ENCODE measurements around the gene TANC1. TPM values are rescaled to one million over a fixed set of nuclear protein-coding genes. Genes with fewer than 3 reads are reported as not detected.
A peak's percentile ranks its signal among the peaks of the same experiment; 100 is the strongest.

The TANC1 gene
- total RNA-seq, 1 experiment from 2014 or later = 16.6 TPM

DNA sequence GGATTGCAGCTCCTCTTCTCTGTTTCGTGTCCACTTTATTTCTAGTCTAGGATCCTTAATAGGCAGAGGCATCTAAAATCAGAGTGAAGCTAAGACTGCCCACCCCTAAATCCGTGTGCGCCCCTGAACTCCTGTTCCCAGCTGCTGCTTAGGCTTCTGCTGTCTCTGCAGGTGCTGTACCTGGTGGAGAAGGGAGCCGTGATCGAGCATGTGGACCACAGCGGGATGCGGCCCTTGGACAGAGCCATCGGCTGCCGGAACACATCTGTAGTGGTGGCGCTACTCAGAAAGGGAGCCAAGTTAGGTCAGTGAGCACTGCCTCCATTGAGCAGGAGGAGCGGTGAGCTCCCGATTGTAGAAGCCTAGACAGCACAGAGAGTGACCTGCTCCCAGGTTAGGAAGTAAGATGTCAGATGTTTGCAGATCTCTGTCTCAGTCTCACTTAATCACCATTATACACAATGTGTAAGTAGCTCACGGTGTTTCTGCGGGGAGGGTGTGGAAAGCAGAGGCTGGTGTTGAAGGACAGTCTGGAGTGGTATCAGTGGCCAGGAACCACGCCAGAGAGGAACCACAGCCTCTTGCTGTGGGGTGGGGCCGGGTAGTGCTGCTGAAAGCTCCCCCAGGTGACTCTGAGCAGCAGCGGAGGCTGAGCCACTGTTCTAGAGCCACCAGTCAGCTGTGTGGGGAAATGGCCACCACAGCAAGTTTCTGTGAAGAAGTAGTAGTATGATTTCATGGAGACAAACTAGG lies 255.8 kb downstream of the TANC1 start:
- DNase-seq (ENCODE audit: low spot score) = no peak

DNA sequence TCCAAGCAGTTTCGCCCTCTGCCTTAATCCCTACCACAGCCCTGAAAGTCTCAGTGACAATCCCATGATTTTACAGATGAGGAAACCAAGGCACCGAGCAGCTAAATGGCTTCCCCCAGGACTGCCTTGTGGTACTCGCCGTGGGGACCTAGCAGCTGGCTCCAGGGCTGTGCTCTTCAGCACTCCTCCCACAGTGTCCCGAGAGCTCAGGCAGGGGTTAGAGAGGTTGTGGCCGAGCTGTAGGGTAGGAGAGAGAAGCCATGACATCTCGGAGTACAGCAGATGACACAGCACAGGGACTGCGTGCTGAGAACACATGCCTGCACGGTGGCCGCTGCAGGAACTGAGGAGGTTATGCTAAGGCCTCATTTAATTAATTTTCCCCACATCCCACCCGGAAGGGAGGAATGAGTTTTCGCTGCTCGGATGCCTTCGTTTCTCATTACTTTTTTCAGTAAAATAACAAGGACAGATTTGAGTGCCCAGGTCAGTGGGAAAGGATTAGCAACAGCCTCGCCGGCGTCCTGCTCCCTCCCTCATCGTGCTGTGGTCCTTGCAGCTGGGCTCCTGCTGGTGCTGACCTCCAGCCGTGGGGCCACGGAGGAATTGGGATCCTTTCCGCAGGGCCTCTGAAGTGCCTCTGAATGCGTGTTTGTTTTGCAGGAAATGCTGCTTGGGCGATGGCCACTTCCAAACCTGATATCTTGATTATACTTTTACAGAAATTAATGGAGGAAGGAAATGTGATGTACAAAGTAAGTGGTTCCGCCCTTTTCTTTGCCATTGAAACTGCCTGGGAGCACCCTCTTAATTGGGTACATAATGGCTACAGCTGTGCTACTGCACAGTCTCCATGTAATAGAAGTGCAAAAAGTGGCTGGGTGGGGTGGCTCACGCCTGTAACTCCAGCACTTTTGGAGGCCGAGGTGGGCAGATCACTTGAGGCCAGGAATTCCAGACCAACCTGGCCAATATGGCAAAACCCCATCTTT lies 256.9 kb downstream of the TANC1 start:
- DNase-seq (ENCODE audit: low spot score) = no peak

DNA sequence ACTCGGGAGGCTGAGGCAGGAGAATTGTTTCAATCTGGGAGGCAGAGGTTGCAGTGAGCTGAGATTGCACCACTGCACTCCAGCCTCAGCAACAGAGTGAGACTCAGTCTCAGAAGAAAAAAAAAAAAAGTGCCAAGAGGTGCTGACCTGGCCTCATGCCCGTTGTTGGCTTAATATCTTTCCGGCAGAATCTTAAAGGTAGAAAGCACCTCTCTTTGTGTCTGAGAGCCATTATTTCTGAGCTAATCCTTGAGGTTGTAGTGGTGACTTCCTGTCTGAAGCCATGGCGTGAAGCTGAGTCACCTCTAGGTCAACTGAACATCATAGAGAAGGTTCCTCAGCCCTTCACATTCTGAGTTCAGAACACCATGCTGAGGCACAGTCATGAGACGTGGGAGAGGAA lies 257.6 kb downstream of the TANC1 start:
- peak; percentile 52 for DNase-seq (ENCODE audit: low spot score)

DNA sequence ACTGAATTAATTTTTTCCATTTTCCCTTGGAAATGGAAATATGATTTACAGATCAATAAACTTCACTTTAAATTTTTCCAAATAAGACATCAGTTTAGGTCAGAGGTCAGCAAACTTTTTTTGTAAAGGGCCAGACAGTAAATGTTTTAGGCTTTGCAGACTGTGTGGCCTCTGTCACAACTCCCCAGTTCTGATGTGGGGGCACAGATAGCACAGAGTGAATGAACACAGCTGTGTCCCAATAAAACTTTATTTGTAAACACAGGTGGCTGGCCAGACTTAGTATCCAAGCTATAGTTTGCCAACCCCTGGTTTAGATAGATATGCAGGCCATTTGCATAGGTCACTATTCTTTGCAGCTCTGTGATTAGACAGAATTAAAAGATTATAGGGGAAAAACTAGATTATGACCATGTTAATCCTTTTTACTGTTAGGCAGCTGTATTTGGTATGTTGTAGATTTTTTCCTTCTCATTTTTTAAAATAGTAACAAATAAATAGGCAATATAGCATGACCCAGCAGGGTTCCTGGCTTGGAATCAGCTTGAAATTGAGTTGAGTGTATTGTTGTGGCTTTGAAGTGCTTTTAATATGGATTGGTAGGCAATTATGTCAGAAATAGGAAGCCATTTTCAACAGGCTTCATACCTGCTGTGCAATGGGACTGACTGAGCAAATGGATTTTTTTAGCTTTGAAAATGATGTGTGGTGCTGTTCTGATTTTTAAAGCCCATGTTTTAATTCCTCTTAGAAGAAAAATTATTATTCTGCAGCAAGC lies 258.4 kb downstream of the TANC1 start:
- DNase-seq (ENCODE audit: low spot score) = no peak

DNA sequence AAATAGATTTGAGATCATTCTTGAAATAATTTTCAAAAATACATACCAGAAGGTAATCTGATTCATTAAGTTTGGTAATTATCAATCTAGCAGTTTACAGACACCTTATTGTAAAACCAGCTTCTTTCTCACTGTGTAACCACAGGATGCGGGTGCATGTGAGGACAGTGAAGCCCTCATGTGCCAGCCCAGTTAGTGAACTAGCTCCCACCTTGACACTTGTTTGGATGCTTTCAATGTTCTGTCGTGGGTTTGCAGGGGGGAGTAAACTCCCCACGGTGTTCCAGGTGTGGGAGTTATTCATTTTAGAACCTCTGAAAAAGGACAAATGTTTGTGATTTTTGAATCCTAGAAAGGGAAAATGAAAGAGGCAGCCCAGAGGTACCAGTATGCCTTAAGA lies 259.0 kb downstream of the TANC1 start:
- DNase-seq (ENCODE audit: low spot score) = no peak

DNA sequence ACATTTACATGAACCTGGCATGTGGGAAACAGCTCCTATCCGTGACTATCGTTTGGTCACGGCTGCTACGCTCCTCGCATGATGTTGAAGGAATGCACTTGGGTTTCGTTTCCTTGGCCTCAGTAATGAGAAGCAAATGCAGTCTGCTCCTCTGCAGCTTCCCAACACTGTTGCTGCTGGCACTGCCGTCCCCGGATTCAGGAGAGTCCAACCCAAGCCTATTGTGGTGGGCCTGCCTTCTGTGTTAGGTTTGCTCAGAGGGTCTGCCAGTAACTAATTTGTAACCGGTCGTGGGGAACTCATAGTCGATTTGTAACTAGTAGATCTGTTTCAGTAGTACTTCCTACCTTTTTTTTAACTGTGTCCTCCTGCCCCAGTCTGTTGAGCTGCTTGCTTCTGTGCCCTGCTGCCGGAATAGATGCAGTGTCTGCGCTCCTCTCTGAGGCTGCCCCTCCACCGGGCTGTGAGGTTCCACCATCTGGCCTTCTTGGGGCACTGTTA lies 259.7 kb downstream of the TANC1 start:
- DNase-seq (ENCODE audit: low spot score) = no peak

DNA sequence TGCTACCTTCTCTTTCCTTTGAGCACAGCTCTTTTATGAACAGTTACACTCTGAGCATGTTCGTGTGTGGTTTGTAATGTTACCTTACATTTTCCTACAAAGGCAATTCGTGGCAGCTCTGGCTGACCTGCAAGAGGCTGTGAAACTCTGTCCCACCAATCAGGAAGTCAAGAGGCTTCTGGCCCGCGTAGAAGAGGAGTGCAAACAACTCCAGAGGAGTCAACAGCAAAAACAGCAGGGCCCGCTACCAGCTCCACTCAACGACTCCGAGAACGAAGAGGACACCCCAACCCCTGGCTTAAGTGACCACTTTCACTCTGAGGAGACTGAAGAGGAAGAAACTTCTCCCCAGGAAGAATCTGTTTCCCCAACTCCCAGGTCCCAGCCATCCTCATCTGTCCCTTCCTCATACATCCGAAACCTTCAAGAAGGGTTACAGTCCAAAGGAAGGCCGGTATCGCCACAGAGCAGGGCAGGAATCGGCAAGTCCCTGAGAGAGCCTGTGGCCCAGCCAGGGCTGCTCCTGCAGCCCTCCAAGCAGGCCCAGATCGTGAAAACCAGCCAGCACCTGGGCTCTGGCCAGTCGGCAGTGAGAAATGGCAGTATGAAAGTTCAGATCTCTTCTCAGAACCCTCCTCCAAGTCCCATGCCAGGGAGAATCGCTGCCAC lies 261.2 kb downstream of the TANC1 start:
- DNase-seq (ENCODE audit: low spot score) = no peak

DNA sequence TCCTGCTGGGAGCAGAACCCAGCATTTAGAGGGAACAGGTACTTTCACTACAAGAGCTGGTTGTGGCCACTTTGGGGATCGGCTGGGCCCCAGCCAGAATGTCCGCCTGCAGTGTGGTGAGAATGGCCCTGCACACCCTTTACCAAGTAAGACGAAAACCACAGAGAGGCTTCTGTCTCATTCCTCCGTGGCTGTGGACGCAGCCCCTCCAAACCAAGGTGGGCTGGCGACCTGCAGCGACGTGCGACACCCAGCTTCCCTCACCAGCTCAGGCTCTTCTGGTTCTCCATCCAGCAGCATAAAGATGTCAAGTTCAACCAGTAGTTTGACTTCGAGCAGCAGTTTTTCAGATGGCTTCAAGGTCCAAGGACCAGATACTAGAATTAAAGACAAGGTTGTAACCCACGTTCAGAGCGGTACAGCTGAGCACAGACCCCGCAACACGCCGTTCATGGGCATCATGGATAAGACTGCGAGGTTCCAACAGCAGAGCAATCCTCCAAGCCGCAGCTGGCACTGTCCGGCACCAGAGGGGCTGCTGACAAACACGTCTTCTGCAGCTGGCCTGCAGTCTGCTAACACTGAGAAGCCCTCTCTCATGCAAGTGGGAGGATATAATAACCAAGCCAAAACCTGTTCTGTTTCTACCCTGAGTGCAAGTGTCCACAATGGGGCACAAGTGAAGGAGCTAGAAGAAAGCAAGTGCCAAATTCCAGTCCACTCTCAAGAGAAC lies 261.9 kb downstream of the TANC1 start:
- no peak for DNase-seq (ENCODE audit: low spot score)

DNA sequence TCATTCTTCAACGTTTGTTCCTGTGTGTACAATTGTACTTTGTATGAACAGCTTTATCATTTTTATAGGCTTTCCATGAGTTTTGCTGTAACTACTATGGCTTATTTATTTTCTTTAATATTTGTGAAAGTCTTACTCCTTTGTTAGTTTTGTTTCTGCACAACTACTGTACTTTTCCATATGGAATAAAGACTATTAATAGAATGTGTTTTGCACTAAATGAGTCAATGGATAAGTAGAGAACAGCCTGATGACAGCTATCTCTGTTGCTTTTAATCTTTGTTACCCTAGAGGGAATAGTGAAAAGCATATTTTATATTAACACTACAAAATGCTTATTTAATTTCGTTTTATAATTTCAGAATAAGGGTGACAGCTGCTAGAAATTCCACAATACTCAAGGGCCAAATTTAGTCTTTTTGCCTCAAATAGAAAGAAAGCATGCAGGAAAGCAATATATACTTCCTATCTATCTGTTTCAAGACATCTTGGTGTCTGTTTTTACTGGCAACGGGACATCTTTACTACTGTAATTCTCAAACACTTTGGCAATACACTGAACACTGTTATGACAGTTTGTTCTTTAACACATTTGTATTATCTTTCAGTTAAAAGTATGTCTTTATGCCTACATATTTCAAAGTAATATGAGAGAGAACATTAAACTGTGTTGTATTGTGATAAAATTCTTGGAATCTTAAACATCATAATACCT lies 264.2 kb downstream of the TANC1 start:
- no peak for DNase-seq (ENCODE audit: low spot score)

DNA sequence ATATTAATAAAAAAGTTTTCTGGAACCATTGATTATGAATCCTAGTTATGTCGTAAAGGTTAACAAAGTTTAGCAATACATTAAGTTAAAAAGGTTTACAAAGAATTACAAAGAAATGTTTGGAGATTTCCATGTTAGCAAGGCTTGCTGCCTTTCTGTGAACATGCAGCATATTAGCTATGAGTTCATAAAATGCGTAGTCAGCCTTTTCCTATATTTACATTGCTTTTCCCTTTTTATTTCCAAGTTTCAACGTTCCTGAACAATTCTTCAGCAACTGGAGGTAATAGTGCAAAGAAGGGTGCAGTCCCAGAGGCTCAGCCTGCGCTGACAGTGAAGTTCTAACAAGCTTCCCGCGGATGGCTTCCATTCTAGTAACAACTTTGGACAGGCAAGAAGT lies 266.4 kb downstream of the TANC1 start:
- no peak for DNase-seq (ENCODE audit: low spot score)

DNA sequence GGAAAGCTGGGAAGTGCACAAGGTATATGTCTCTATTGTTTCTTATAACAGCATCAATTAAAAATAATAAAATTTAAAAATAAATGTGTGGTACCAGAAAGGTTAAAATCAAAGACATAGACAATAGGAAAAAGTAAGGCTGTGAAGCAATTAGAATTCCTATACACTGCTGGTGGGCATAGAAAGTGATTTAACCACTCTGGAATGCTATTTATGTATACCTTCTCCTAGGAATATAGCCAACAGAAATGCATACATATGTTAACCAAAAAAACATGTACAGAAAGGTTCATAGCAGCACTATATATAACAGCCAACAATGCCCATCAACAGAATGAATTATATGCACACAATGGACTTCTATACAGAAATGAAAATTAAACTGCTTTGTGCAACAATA lies 275.1 kb downstream of the TANC1 start:
- DNase-seq (ENCODE audit: low spot score) = no peak

DNA sequence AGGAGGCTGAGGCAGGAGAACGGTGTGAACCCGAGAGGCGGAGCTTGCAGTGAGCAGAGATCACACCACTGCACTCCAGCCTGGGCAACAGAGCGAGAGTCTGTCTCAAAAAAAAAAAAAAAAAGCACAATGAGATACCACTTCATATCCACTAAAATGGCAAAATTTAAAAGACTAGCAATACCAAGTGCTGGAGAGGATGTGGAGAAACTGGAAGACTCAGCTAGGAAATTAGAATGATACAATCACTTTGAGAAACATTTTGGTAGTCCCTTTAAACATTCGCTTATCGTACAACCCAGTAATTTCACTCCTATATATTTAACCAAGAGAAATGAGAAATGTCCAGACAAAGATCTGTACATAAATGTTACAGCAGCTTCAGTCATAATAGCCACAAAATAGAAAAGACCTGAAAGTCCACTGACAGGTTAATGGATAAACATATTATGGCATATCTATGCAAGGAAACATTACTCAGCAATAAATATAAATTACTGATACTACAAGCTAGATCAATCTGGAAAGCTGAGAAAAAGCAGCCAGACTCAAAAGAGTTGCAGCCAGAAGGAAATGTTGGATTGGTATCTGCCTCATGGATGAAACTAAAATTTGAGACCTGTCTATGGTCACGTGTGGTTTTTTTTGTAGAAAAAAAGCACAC lies 278.0 kb downstream of the TANC1 start:
- DNase-seq (ENCODE audit: low spot score) = no peak

DNA sequence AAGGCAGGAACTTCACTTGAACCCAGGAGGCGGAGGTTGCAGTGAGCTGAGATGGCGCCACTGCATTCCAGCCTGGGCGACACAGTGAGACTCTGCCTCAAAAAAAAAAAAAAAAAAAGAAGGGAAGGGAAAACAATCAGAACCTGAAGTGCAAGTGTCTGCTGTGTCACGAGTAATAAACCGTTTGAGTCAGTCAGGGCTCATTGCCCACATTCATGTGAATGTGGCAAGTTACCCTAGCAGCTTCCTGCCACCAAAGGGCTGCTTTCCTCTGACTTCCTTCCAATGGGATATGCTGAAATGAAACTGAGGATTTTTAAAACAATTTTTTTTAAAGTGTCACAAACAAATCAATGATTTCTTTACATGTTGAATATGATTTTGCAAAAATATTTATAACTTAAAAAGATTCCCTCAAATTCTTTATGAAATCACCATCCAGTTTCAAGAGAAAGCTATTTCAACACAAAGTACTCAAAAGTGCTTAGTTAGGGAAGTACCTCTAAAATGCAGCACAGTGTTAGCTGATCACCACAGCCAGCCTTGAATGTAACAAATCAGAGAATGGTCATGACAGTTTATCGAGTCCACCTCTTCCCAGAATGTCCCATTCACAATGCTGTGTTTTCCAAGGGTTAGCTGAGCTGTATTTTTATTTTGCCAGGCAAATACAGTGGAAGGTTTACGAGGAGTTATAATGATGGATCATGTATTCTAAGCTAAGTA lies 281.7 kb downstream of the TANC1 start:
- peak; percentile 93 for DNase-seq (ENCODE audit: low spot score)

DNA sequence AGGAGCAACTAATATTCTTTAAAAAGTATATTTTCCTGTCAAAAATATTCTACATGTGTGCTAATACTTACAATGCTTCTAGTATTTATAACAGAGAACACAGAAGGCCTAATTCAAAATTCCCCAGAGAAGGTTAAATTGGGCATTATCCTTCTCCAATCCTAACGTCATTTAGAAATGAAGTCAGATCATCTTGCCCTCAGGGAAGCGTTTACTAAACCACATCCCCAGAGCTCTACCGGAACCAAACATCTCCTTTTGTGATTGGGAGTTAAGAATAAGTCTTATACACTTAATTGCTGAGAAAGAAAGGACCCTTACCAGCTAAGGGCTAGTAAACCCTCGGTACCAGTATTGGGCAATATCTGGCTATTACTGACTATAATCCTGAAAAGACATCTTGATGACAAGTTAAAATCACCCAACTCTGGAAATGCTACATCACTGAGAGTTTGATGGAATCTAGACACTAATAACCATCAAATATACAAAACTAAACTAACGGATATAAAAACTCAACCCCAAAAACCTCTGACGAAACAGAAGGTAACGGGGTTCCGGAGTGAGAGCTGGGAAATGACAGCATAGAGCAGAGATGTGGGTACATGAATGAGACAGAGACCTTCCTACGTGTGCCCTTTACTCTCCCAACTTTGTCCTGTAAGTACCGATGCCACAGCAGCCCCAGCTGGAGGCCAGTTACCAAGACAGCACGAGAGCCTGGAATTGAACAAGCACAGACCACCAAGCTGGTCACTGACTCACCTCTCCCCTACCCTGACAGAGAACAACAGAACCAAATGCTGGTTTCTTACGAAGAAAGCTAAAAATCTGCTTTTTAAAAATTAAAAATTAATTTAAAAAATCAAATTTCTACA lies 283.1 kb downstream of the TANC1 start:
- DNase-seq (ENCODE audit: low spot score) = no peak

DNA sequence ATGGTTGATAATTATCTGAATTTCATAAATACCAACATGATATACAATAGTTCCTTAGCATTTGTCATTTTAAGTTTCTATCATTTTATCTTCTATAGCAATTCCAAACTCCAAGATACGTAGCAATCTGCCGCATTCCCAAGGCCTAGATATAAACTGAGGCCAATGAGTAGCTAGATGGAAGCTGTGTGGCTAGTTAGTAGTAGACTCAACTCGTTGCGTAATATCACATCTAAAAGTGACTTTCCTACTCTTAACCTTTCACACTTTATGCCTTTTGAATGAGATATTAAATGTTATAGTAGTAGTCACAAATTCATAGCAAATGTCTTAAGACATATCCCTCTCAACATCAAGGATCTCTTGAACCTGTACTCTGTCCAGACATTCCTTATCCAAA lies 284.5 kb downstream of the TANC1 start:
- DNase-seq (ENCODE audit: low spot score) = no peak

DNA sequence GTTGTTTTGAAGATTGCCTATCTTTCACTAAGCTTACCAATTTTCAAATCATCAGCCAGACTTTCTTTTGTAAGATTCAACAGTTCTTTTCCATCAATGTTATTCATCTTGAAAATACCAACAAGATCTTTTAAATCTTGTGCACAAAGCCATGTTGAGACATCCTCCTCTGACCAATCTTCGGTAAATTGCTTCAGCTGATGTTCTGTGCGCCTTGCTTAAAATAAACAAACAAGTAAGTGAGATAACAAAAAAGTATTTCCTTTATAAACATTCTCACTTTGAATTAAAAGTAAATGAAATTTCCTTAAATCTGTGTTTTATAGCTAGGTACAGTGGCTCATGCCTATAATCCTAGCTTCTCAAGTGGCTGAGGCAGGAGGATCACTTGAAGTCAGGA lies 287.7 kb downstream of the TANC1 start:
- DNase-seq (ENCODE audit: low spot score) = peak; percentile 20

DNA sequence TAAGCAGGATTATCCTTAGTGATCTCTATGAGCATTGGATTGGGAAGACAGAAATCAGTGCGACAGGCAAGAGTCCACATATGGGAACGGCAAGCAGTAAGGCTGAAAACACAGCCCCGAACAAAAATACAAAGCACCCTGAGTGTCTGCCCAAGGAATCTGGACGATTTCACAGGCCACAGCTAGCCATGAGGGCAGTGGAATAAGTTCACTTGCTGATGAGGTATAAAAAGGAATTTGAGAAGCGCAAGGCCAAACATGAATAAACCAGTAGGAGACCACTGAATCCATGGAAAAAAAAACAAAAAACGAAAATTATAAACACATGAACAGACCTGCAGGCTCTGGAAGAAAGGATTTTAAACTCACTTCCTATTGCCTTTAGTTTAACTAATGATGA lies 293.8 kb downstream of the TANC1 start:
- DNase-seq (ENCODE audit: low spot score) = no peak

DNA sequence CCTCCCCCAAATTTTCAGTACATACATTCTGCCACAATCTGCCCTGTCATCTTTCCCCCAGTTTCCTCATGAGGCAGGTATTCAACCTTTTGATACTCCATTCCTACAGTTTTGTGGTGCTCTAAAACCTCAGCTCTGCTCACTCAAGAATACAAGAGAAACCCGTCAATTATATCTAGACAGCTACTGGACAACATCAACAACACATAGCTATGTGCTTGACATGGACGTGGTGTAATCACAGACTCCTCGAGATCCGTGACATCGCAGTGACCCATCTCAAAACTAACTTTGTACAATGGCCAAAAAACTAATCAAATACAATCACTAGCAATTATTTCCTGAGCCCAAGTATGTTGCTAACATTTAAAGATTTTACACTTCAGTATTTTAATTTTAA lies 294.5 kb downstream of the TANC1 start:
- DNase-seq (ENCODE audit: low spot score) = no peak

Measured in H4 (cell line).